ENCODE results near the gene HMGCS2.

HMGCS2 gene

DNA sequence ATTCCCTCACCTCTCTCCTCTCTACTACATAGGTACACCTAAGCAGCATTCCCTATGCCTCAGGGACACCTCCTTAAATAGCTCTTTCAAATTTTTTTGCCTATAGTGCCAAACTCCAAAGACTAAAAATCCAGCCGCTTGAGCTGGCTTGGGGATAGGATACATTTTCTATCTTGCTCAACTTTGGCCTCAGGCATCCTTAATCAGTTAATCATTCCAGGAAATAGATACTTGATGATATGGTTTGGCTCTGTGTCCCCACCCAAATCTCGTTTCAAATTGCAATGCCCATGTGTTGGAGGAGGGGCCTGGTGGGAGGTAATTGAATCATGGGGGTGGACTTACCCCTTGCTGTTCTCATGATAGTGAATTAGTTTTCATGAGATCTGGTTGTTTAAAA is 68.4 kb downstream of the HMGCS2 start:
- no peak for DNase-seq (ENCODE audit: low read depth)

Measured in CMK (cell line).